ENCODE measurements around the gene RPS6KB2. TPM values are rescaled to one million over a fixed set of nuclear protein-coding genes. Genes with fewer than 3 reads are reported as not detected.

Gene RPS6KB2
- total and polyA plus RNA-seq, 9 of the 15 experiments (the other 6 are each of a cell fraction or from before 2014, with no cell fraction given) = 0.42 to 122 (median 82.6) TPM

DNA sequence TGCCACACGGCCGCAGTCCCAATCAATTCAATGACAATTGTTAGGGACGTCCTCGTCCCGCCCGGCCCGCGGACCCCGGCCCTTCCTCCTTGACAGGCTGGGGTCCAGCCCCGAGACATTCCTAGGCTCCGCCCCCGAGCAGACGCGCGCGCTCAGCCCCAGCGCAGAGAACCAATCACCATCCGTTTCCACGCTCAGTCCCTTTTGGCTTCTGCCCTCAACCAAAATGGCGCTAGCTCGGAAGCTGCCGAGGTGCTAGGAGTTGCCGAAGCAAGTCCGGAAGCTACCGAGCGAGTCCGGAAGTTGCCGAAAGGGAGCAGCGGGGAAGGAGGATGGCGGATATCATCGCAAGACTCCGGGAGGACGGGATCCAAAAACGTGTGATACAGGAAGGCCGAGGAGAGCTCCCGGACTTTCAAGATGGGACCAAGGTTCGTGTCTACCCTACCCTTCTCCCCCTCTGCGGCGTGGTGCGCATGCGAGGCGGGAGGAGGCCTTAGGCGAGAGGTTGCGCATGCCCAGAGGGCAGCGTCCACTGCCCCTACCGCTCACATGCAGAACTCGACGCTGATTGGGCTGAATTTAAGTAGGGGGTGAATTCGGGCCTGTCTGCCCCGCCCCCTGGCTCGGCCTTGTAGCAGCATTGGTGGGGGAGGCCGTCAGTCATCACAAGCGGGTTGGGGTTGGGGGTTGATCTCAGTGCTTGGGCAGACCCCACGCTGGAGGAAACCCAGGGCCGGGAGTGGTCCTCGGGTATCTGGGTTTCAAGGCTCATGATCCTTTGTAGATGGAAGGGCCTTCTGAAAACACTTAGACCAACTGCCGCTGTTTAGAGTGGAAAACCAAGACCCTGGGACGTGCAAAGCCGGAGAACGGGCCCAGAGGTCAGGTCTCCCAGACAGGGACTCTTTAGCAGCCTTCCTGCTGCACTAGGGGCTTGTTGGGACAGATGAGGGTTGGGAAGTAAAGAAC is 54.8 kb downstream of the RPS6KB2 start, which contains the start of gene AIP (continued):
- TF ChIP-seq ZNF518B (CRISPR knock-in tag; IDR thresholded peaks at IDR 0.05) = no peak
- no peak for TF ChIP-seq ZNF512 (tag; IDR thresholded peaks at IDR 0.05)
- peak; percentile 98 to 100 (median 99) for TF ChIP-seq YY1 (IDR thresholded peaks at IDR 0.05; ENCODE audit: borderline replicate concordance in 1 of 3, control insufficient read depth in 1 of 3, extremely low read depth in 1 of 3, insufficient read depth in 3 of 3, insufficient read length in 1 of 3, insufficient replicate concordance in 2 of 3, low read depth in 1 of 3, low read length in 2 of 3)
- peak; percentile 92 for TF ChIP-seq CBX1 (IDR thresholded peaks at IDR 0.05; ENCODE audit: low read depth)
- TF ChIP-seq MAZ (CRISPR knock-in tag; conservative IDR thresholded peaks at IDR 0.05 in 1 of 2, IDR thresholded peaks at IDR 0.05 in 1 of 2) = peak; percentile 81 to 84; a peak in 3 of 4 replicates
- no peak for TF ChIP-seq HMG20A (CRISPR knock-in tag; conservative IDR thresholded peaks at IDR 0.05)
- TF ChIP-seq, protein P1, sequence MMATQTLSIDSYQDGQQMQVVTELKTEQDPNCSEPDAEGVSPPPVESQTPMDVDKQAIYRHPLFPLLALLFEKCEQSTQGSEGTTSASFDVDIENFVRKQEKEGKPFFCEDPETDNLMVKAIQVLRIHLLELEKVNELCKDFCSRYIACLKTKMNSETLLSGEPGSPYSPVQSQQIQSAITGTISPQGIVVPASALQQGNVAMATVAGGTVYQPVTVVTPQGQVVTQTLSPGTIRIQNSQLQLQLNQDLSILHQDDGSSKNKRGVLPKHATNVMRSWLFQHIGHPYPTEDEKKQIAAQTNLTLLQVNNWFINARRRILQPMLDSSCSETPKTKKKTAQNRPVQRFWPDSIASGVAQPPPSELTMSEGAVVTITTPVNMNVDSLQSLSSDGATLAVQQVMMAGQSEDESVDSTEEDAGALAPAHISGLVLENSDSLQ (IDR thresholded peaks at IDR 0.05) = peak; percentile 99
- TF ChIP-seq, protein P2, sequence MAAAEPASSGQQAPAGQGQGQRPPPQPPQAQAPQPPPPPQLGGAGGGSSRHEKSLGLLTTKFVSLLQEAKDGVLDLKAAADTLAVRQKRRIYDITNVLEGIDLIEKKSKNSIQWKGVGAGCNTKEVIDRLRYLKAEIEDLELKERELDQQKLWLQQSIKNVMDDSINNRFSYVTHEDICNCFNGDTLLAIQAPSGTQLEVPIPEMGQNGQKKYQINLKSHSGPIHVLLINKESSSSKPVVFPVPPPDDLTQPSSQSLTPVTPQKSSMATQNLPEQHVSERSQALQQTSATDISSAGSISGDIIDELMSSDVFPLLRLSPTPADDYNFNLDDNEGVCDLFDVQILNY (CRISPR knock-in tag; IDR thresholded peaks at IDR 0.05) = peak; percentile 100
- peak; percentile 65; the same call in 1 of the 2 replicates for TF ChIP-seq MTA3 (IDR thresholded peaks at IDR 0.05; ENCODE audit: borderline replicate concordance)
- TF ChIP-seq ZNF316 (IDR thresholded peaks at IDR 0.05) = no peak
- TF ChIP-seq ZC3H8 (IDR thresholded peaks at IDR 0.05) = no peak
- peak; percentile 64 for TF ChIP-seq ZNF143 (CRISPR knock-in tag; IDR thresholded peaks at IDR 0.05)
- no peak for TF ChIP-seq KAT8 (IDR thresholded peaks at IDR 0.05; ENCODE audit: low read depth)
- no peak for TF ChIP-seq ZNF77 (CRISPR knock-in tag; IDR thresholded peaks at IDR 0.05)
- no peak for TF ChIP-seq FOXA1 (IDR thresholded peaks at IDR 0.05; ENCODE audit: borderline replicate concordance)
- TF ChIP-seq, protein P3, sequence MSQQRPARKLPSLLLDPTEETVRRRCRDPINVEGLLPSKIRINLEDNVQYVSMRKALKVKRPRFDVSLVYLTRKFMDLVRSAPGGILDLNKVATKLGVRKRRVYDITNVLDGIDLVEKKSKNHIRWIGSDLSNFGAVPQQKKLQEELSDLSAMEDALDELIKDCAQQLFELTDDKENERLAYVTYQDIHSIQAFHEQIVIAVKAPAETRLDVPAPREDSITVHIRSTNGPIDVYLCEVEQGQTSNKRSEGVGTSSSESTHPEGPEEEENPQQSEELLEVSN (IDR thresholded peaks at IDR 0.05; ENCODE audit: borderline replicate concordance in 1 of 2, extremely low read depth in 1 of 2, insufficient read depth in 1 of 2, insufficient read length in 1 of 2, low read depth in 1 of 2, low read length in 1 of 2, poor library complexity in 1 of 2, severe bottlenecking in 1 of 2) = peak; percentile 100

Data from K562 (cell line).